H9 (cell line): Measurements from ENCODE around the gene LRMDA. TPM values are rescaled to one million over a fixed set of nuclear protein-coding genes. Genes with fewer than 3 reads are reported as not detected.

ENCODE experiments used
- DNase-seq: peaks from one replicate; pipeline ENCODE4 v3.0.0-alpha.2; 2017
- H2AFZ ChIP-seq: one replicate; pipeline ENCODE4 v1.6.1; 2013; ENCODE audit warnings: mild to moderate bottlenecking, low read length, control low read depth, moderate library complexity
- H2AK5ac ChIP-seq: 2 replicates; pipeline ENCODE4 v1.6.1; 2013; ENCODE audit warnings: low read length, control low read depth, mixed read lengths; ENCODE audit not compliant: insufficient read length
- H2BK120ac ChIP-seq: one replicate; pipeline ENCODE4 v1.6.1; 2013; ENCODE audit warnings: low read depth, mild to moderate bottlenecking, low read length, control low read depth, inconsistent platforms; ENCODE audit not compliant: poor library complexity, severe bottlenecking
- H2BK12ac ChIP-seq: 2 replicates; pipeline ENCODE4 v1.6.1; 2013; ENCODE audit warnings: low read length, control low read depth, mixed read lengths, low read depth; ENCODE audit not compliant: insufficient read length
- H2BK15ac ChIP-seq: 2 replicates; pipeline ENCODE4 v1.6.1; 2013; ENCODE audit warnings: low read depth, low read length, control low read depth
- H2BK20ac ChIP-seq: one replicate; pipeline ENCODE4 v1.6.1; 2013; ENCODE audit warnings: low read depth, mild to moderate bottlenecking, low read length, control low read depth, inconsistent platforms; ENCODE audit not compliant: poor library complexity, severe bottlenecking
- H2BK5ac ChIP-seq: 2 replicates; pipeline ENCODE4 v1.6.1; 2013; ENCODE audit warnings: low read length, control low read depth, mixed read lengths; ENCODE audit not compliant: insufficient read length
- H3K14ac ChIP-seq: 2 replicates; pipeline ENCODE4 v1.6.1; 2013; ENCODE audit warnings: low read length, control low read depth; ENCODE audit not compliant: insufficient read depth
- H3K18ac ChIP-seq: 2 replicates; pipeline ENCODE4 v1.6.1; 2013; ENCODE audit warnings: low read depth, mild to moderate bottlenecking, mixed read lengths, low read length, control low read depth; ENCODE audit not compliant: insufficient read length
- H3K23ac ChIP-seq: 2 replicates; pipeline ENCODE4 v1.6.1; 2013; ENCODE audit warnings: low read length, control low read depth, mixed read lengths, low read depth; ENCODE audit not compliant: insufficient read length
- H3K23me2 ChIP-seq: 2 replicates; pipeline ENCODE4 v1.6.1; 2013; ENCODE audit warnings: low read depth, mild to moderate bottlenecking, mixed read lengths, low read length, control low read depth; ENCODE audit not compliant: insufficient read length, poor library complexity, severe bottlenecking
- H3K27ac ChIP-seq: 2 replicates; pipeline ENCODE4 v1.5.1; 2013; ENCODE audit warnings: low read length, control low read depth, mixed read lengths, low read depth; ENCODE audit not compliant: insufficient read length
- H3K27me3 ChIP-seq: 2 replicates; pipeline ENCODE4 v1.6.1; 2013; ENCODE audit warnings: low read length, control low read depth, inconsistent platforms; ENCODE audit not compliant: insufficient read depth
- H3K4ac ChIP-seq: 2 replicates; pipeline ENCODE4 v1.6.1; 2013; ENCODE audit warnings: low read depth, mild to moderate bottlenecking, control low read depth, inconsistent platforms, low read length, moderate library complexity
- H3K4me1 ChIP-seq: 2 replicates; pipeline ENCODE4 v1.6.1; 2013; ENCODE audit warnings: low read length, control low read depth, inconsistent platforms; ENCODE audit not compliant: insufficient read depth
- H3K4me2 ChIP-seq: 2 replicates; pipeline ENCODE4 v1.6.1; 2013; ENCODE audit warnings: low read length, control low read depth, mixed read lengths; ENCODE audit not compliant: insufficient read length, insufficient read depth
- H3K56ac ChIP-seq: 2 replicates; pipeline ENCODE4 v1.6.1; 2013; ENCODE audit warnings: low read depth, mild to moderate bottlenecking, mixed read lengths, low read length, control low read depth; ENCODE audit not compliant: insufficient read length
- H3K79me1 ChIP-seq: 2 replicates; pipeline ENCODE4 v1.6.1; 2013; ENCODE audit warnings: low read depth, mild to moderate bottlenecking, moderate library complexity, low read length, control low read depth, inconsistent platforms; ENCODE audit not compliant: insufficient read depth, poor library complexity, severe bottlenecking
- H3K79me2 ChIP-seq: 2 replicates; pipeline ENCODE4 v1.6.1; 2013; ENCODE audit warnings: low read length, control low read depth, inconsistent platforms; ENCODE audit not compliant: insufficient read depth
- H3K9ac ChIP-seq: 2 replicates; pipeline ENCODE4 v1.6.1; 2013; ENCODE audit warnings: low read length, control low read depth, mixed read lengths; ENCODE audit not compliant: insufficient read length; ENCODE audit errors: extremely low read depth
- H3K9me3 ChIP-seq: one replicate; pipeline ENCODE4 v1.6.1; 2013; ENCODE audit warnings: low read depth, low read length, inconsistent platforms; ENCODE audit not compliant: control insufficient read depth
- H3T11ph ChIP-seq: one replicate; pipeline ENCODE4 v1.6.1; 2013; ENCODE audit warnings: mild to moderate bottlenecking, low read length, control low read depth, inconsistent platforms
- H4K20me1 ChIP-seq: one replicate; pipeline ENCODE4 v1.6.1; 2013; ENCODE audit not compliant: control insufficient read depth, insufficient read length, insufficient read depth
- H4K5ac ChIP-seq: 2 replicates; pipeline ENCODE4 v1.6.1; 2013; ENCODE audit warnings: low read depth, mild to moderate bottlenecking, mixed read lengths, low read length, control low read depth; ENCODE audit not compliant: insufficient read length
- H4K8ac ChIP-seq: replicated peaks from 2 replicates; pipeline ENCODE4 v1.6.1; 2013; ENCODE audit warnings: low read length, control low read depth, mixed read lengths, low read depth; ENCODE audit not compliant: insufficient read length
- H4K91ac ChIP-seq: 2 replicates; pipeline ENCODE4 v1.6.1; 2013; ENCODE audit warnings: low read depth, mild to moderate bottlenecking, moderate library complexity, mixed read lengths, low read length, control low read depth; ENCODE audit not compliant: insufficient read length
- H3K27ac Mint-ChIP-seq, 3 experiments: 2 replicates in 2 of 3; 3 replicates in 1 of 3; pipeline ENCODE4 v1.8.0; 2020 to 2021; ENCODE audit warnings: mixed read lengths in 3 of 3, mild to moderate bottlenecking in 1 of 3, moderate library complexity in 1 of 3
- H3K27me3 Mint-ChIP-seq: 2 replicates; pipeline ENCODE4 v1.8.0; 2021; ENCODE audit warnings: low read depth, mild to moderate bottlenecking, moderate library complexity, mixed read lengths
- H3K36me3 Mint-ChIP-seq, 3 experiments: 2 replicates in 2 of 3; 3 replicates in 1 of 3; pipeline ENCODE4 v1.8.0; 2020 to 2021; ENCODE audit warnings: low read depth in 3 of 3, mixed read lengths in 3 of 3; ENCODE audit not compliant: insufficient read depth in 1 of 3
- H3K4me1 Mint-ChIP-seq, 2 experiments: 2 replicates each; pipeline ENCODE4 v1.8.0; 2020; ENCODE audit warnings: mixed read lengths in 2 of 2
- H3K4me3 Mint-ChIP-seq, 2 experiments: 2 replicates in 1 of 2; 3 replicates in 1 of 2; pipeline ENCODE4 v1.8.0; 2020 to 2021; ENCODE audit warnings: mild to moderate bottlenecking in 2 of 2, mixed read lengths in 2 of 2, moderate library complexity in 1 of 2
- H3K9me3 Mint-ChIP-seq, 2 experiments: 2 replicates in 1 of 2; 3 replicates in 1 of 2; pipeline ENCODE4 v1.8.0; 2020; ENCODE audit warnings: mild to moderate bottlenecking in 2 of 2, mixed read lengths in 2 of 2, moderate library complexity in 1 of 2
- WGBS: extraction: QIAGEN DNeasy Blood & Tissue Kit; methylation state at CpG from one replicate; pipeline ENCODE4 v1.1.7; 2013; ENCODE audit warnings: missing lambda C conversion rate, low lambda C conversion rate, mixed read lengths; ENCODE audit not compliant: insufficient read length; ENCODE audit errors: extremely low coverage; 5-methylcytosine and 5-hydroxymethylcytosine counted together
- total RNA-seq: library from RNA; stranded (reverse); gene quantifications from 2 replicates; pipeline ENCODE4 v1.2.1, GENCODE V29; 2021
- TF ChIP-seq, protein P1 (sequence below): fragments of 200-600 bp; sonication (generic); conservative IDR thresholded peaks from 3 replicates; pipeline ENCODE4 v1.8.0; 2021; ENCODE audit warnings: antibody characterized with exemption, mild to moderate bottlenecking

Gene LRMDA
- total RNA-seq, 1 experiment from 2014 or later = 1.8 TPM

DNA sequence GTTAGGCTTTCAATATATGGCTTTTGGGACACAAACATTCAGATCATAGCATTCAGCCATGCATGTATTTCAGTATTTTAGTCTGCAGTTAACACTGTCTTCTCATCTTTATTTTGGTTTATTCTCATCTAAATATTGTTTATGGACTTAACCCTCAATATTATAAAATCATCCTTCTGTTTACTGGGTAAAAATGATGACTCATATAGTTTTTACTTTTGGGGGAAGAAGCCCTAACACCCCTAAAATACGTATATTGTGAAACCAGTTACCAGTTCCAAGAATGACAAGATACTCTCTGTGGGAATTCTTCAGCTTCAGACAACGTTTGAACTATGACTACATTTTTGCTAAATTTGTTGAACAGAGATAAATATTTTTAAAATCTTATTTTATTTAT, 505.4 kb downstream of the LRMDA start:
- H3K79me1 ChIP-seq = no peaks in the 10 kb centered on the region
- Mint-ChIP-seq H3K27me3 (peaks cover 4% of the 10 kb centered on the region; the same call in 1 of the 2 replicates), H3K9me3 (no peaks in the 10 kb centered on the region), H3K4me3 (no peak overlapping the region), H3K4me1 (peaks cover 2 to 5% of the 10 kb centered on the region in 2 experiments; a peak in 3 of 4 replicates), H3K36me3 (no peaks in the 10 kb centered on the region), H3K27ac (no peak overlapping the region)
- H3K4me1 ChIP-seq = no peaks in the 10 kb centered on the region; the same call in 1 of the 2 replicates
- no peak overlapping the region for H2BK5ac ChIP-seq
- no peak overlapping the region for H2AFZ ChIP-seq
- H2BK15ac ChIP-seq = no peak overlapping the region
- H4K91ac ChIP-seq = no peak overlapping the region
- H3K4ac ChIP-seq = no peak overlapping the region
- no peak overlapping the region for H2BK12ac ChIP-seq
- H2AK5ac ChIP-seq = no peak overlapping the region
- DNase-seq = no peak
- WGBS = no CpG with 5 or more reads among the region's 2 CpGs
- H2BK120ac ChIP-seq = no peak overlapping the region
- H3K18ac ChIP-seq = no peak overlapping the region
- no peak overlapping the region for H3K56ac ChIP-seq
- no peak overlapping the region for H3T11ph ChIP-seq
- 0 out of 2 replicates have a peak, but pooled peaks cover 2% of the 10 kb centered on the region for H3K79me2 ChIP-seq
- no peak overlapping the region for H3K27ac ChIP-seq
- H4K20me1 ChIP-seq = no peaks in the 10 kb centered on the region
- H3K9me3 ChIP-seq = no peaks in the 10 kb centered on the region
- H3K14ac ChIP-seq = no peak overlapping the region
- no peak overlapping the region for H3K9ac ChIP-seq
- no peak overlapping the region for H2BK20ac ChIP-seq
- TF ChIP-seq, protein P1, sequence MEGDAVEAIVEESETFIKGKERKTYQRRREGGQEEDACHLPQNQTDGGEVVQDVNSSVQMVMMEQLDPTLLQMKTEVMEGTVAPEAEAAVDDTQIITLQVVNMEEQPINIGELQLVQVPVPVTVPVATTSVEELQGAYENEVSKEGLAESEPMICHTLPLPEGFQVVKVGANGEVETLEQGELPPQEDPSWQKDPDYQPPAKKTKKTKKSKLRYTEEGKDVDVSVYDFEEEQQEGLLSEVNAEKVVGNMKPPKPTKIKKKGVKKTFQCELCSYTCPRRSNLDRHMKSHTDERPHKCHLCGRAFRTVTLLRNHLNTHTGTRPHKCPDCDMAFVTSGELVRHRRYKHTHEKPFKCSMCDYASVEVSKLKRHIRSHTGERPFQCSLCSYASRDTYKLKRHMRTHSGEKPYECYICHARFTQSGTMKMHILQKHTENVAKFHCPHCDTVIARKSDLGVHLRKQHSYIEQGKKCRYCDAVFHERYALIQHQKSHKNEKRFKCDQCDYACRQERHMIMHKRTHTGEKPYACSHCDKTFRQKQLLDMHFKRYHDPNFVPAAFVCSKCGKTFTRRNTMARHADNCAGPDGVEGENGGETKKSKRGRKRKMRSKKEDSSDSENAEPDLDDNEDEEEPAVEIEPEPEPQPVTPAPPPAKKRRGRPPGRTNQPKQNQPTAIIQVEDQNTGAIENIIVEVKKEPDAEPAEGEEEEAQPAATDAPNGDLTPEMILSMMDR = no peak
- H3K27me3 ChIP-seq = no peaks in the 10 kb centered on the region
- H3K4me2 ChIP-seq = no peak overlapping the region
- no peaks in the 10 kb centered on the region for H3K23me2 ChIP-seq
- H4K5ac ChIP-seq = no peak overlapping the region
- H4K8ac ChIP-seq = no peak overlapping the region
- no peak overlapping the region for H3K23ac ChIP-seq
